Activated naive CD4-positive, alpha-beta T cell treated with anti-CD3 and anti-CD28 coated beads for 36 hours (primary cell): ENCODE results near the gene CCDC7. TPM values are rescaled to one million over a fixed set of nuclear protein-coding genes. Genes with fewer than 3 reads are reported as not detected.
"Not testable (repeated sequence)": the region's sequence is repeated elsewhere in the genome, so short reads cannot be mapped to it uniquely, and the experiment has no call there.

ENCODE experiments used
- CTCF ChIA-PET: fragments of 350-600 bp; sonication (Branson Sonifier 250); formaldehyde crosslinking; loops from one replicate; lab custom pipeline; 2021; ENCODE audit warnings: antibody characterized with exemption; lab: Charles Lee
- DNase-seq: peaks from one replicate; pipeline ENCODE4 v3.0.0-alpha.2; 2020
- H3K27ac Mint-ChIP-seq: one replicate; pipeline ENCODE4 v1.8.0; 2021; ENCODE audit warnings: mild to moderate bottlenecking, mixed read lengths
- H3K27me3 Mint-ChIP-seq: one replicate; pipeline ENCODE4 v1.8.0; 2021; ENCODE audit warnings: low read depth, mixed read lengths
- H3K36me3 Mint-ChIP-seq: one replicate; pipeline ENCODE4 v1.8.0; 2021; ENCODE audit warnings: low read depth, mixed read lengths
- H3K4me1 Mint-ChIP-seq: one replicate; pipeline ENCODE4 v1.8.0; 2021; ENCODE audit warnings: low read depth, mixed read lengths
- H3K4me3 Mint-ChIP-seq: one replicate; pipeline ENCODE4 v1.8.0; 2021; ENCODE audit warnings: mild to moderate bottlenecking, moderate library complexity, mixed read lengths
- H3K9me3 Mint-ChIP-seq: one replicate; pipeline ENCODE4 v1.8.0; 2021; ENCODE audit warnings: mixed read lengths
- intact Hi-C: fragments of 100-400 bp; cut with micrococcal nuclease; formaldehyde crosslinking; loops from one replicate; pipeline ENCODE4 v1.15.1; 2023
- total RNA-seq, 2 experiments: library from RNA; stranded (reverse); gene quantifications; one replicate each; pipeline ENCODE4 v1.2.3, GENCODE V29; 2021

Gene CCDC7
- total RNA-seq, 2 experiments from 2014 or later, result 6.8 to 8.9 TPM

GRCh38 chr10:32865170-32865569 lies 419.2 kb downstream of the CCDC7 start:
- H3K4me1 Mint-ChIP-seq, result no peaks in the 10 kb centered on the region
- CTCF ChIA-PET, result no interaction called here
- DNase-seq, result no peak
- H3K9me3 Mint-ChIP-seq, result peaks cover 3% of the 10 kb centered on the region
- H3K27me3 Mint-ChIP-seq, result no peaks in the 10 kb centered on the region
- H3K4me3 Mint-ChIP-seq, result no peak overlapping the region
- no peaks in the 10 kb centered on the region for H3K36me3 Mint-ChIP-seq
- no peak overlapping the region for H3K27ac Mint-ChIP-seq
- intact Hi-C loops, result no loop called here

GRCh38 chr10:32877915-32878314 lies 432.0 kb downstream of the CCDC7 start:
- Mint-ChIP-seq H3K4me1 (peaks cover 3% of the 10 kb centered on the region), H3K9me3 (peaks cover 4% of the 10 kb centered on the region), H3K36me3 (peaks cover 4% of the 10 kb centered on the region), H3K4me3 (no peak overlapping the region), H3K27me3 (no peaks in the 10 kb centered on the region), H3K27ac (no peak overlapping the region)
- intact Hi-C loops, result no loop called here
- no peak for DNase-seq
- CTCF ChIA-PET, result no interaction called here

GRCh38 chr10:32878646-32879045 lies 432.7 kb downstream of the CCDC7 start:
- CTCF ChIA-PET, result no interaction called here

GRCh38 chr10:32882076-32882475 lies 436.1 kb downstream of the CCDC7 start:
- Mint-ChIP-seq H3K4me3 (no peak overlapping the region), H3K27me3 (no peaks in the 10 kb centered on the region), H3K27ac (no peak overlapping the region), H3K36me3 (no peaks in the 10 kb centered on the region), H3K4me1 (peaks cover 3% of the 10 kb centered on the region), H3K9me3 (no peaks in the 10 kb centered on the region)
- CTCF ChIA-PET, result no interaction called here
- intact Hi-C loops, result no loop called here
- DNase-seq, result no peak

More at GRCh38 chr10:32878646-32879045, 432.7 kb downstream of the CCDC7 start:
- Mint-ChIP-seq H3K4me1 (peaks cover 3% of the 10 kb centered on the region), H3K27ac (no peak overlapping the region), H3K36me3 (no peaks in the 10 kb centered on the region), H3K27me3 (no peaks in the 10 kb centered on the region), H3K4me3 (no peak overlapping the region), H3K9me3 (no peaks in the 10 kb centered on the region)
- no peak for DNase-seq
- intact Hi-C loops, result no loop called here

GRCh38 chr10:32887481-32887880 lies 441.5 kb downstream of the CCDC7 start:
- Mint-ChIP-seq H3K36me3 (no peaks in the 10 kb centered on the region), H3K9me3 (no peaks in the 10 kb centered on the region), H3K27ac (no peak overlapping the region), H3K27me3 (no peaks in the 10 kb centered on the region), H3K4me1 (peaks cover 4% of the 10 kb centered on the region), H3K4me3 (no peak overlapping the region)
- no peak for DNase-seq
- intact Hi-C loops, result no loop called here
- CTCF ChIA-PET, result interaction anchor here (0.9 kb wide), 1 partner anchor 121 kb away, joined by 3 read pairs; no protein-coding TSS in a partner anchor

GRCh38 chr10:32888161-32888927 lies 442.4 kb downstream of the CCDC7 start:
- Mint-ChIP-seq H3K27me3 (no peaks in the 10 kb centered on the region), H3K27ac (no peak overlapping the region), H3K4me3 (no peak overlapping the region), H3K9me3 (no peaks in the 10 kb centered on the region), H3K4me1 (peaks cover 4% of the 10 kb centered on the region), H3K36me3 (no peaks in the 10 kb centered on the region)
- intact Hi-C loops, result no loop called here
- no peak for DNase-seq
- CTCF ChIA-PET, result interaction anchor here (0.6 to 0.9 kb wide), 2 partner anchors 30 to 120 kb away, joined by 3 read pairs; no protein-coding TSS in a partner anchor

- Mint-ChIP-seq H3K27ac (no peak overlapping the region), H3K4me3 (no peak overlapping the region), H3K9me3 (no peaks in the 10 kb centered on the region), H3K4me1 (peaks cover 4% of the 10 kb centered on the region), H3K36me3 (no peaks in the 10 kb centered on the region), H3K27me3 (no peaks in the 10 kb centered on the region)
- no peak for DNase-seq
- CTCF ChIA-PET, result interaction anchor here (0.5 kb wide), 1 partner anchor 145 kb away, joined by 3 read pairs; no protein-coding TSS in a partner anchor
- intact Hi-C loops, result no loop called here
These were observed 443.8 kb downstream of the CCDC7 start for GRCh38 chr10:32889631-32890212.

GRCh38 chr10:32890444-32890843 lies 444.5 kb downstream of the CCDC7 start:
- Mint-ChIP-seq H3K36me3 (no peaks in the 10 kb centered on the region), H3K27ac (no peak overlapping the region), H3K4me3 (no peak overlapping the region)

GRCh38 chr10:32891261-32891660 lies 445.3 kb downstream of the CCDC7 start:
- Mint-ChIP-seq H3K4me1 (peaks cover 4% of the 10 kb centered on the region), H3K27me3 (no peaks in the 10 kb centered on the region), H3K9me3 (no peaks in the 10 kb centered on the region), H3K4me3 (no peak overlapping the region), H3K27ac (no peak overlapping the region), H3K36me3 (peaks cover 2% of the 10 kb centered on the region)
- intact Hi-C loops, result no loop called here
- CTCF ChIA-PET, result no interaction called here
- DNase-seq, result no peak

More at GRCh38 chr10:32890444-32890843, 444.5 kb downstream of the CCDC7 start:
- Mint-ChIP-seq H3K9me3 (no peaks in the 10 kb centered on the region), H3K27me3 (no peaks in the 10 kb centered on the region), H3K4me1 (peaks cover 4% of the 10 kb centered on the region)
- intact Hi-C loops, result no loop called here
- no peak for DNase-seq
- CTCF ChIA-PET, result no interaction called here

GRCh38 chr10:32893434-32893833 lies 447.5 kb downstream of the CCDC7 start:
- H3K9me3 Mint-ChIP-seq, result no peaks in the 10 kb centered on the region
- no peaks in the 10 kb centered on the region for H3K27me3 Mint-ChIP-seq
- DNase-seq, result no peak
- no peak overlapping the region for H3K27ac Mint-ChIP-seq
- intact Hi-C loops, result no loop called here
- peaks cover 7% of the 10 kb centered on the region for H3K36me3 Mint-ChIP-seq
- CTCF ChIA-PET, result no interaction called here
- H3K4me1 Mint-ChIP-seq, result peaks cover 4% of the 10 kb centered on the region
- H3K4me3 Mint-ChIP-seq, result no peak overlapping the region

- Mint-ChIP-seq H3K27ac (no peak overlapping the region), H3K4me1 (peaks cover 4% of the 10 kb centered on the region), H3K36me3 (peaks cover 7% of the 10 kb centered on the region), H3K9me3 (no peaks in the 10 kb centered on the region), H3K27me3 (no peaks in the 10 kb centered on the region), H3K4me3 (no peak overlapping the region)
- no peak for DNase-seq
- CTCF ChIA-PET, result no interaction called here
- intact Hi-C loops, result no loop called here
These were observed 448.1 kb downstream of the CCDC7 start for GRCh38 chr10:32893916-32894664.

- CTCF ChIA-PET, result not testable (repeated sequence)
These were observed 449.4 kb downstream of the CCDC7 start for GRCh38 chr10:32895200-32895968.

More at GRCh38 chr10:32895200-32895968, 449.4 kb downstream of the CCDC7 start:
- H3K36me3 Mint-ChIP-seq, H3K27ac Mint-ChIP-seq, H3K4me1 Mint-ChIP-seq, intact Hi-C loops, H3K4me3 Mint-ChIP-seq, DNase-seq, H3K9me3 Mint-ChIP-seq, H3K27me3 Mint-ChIP-seq: not testable (repeated sequence)
